Nucleus accumbens (tissue), 56 donors: ENCODE measurements around the gene EIF2AK2.
"Not testable (repeated sequence)": the region's sequence is repeated elsewhere in the genome, so short reads cannot be mapped to it uniquely, and the experiment has no call there.

Source experiments
- DNase-seq, 56 donors: peaks; one replicate each; lab custom pipeline; 2025; lab: John Stamatoyannopoulos, UW

EIF2AK2 gene

DNA sequence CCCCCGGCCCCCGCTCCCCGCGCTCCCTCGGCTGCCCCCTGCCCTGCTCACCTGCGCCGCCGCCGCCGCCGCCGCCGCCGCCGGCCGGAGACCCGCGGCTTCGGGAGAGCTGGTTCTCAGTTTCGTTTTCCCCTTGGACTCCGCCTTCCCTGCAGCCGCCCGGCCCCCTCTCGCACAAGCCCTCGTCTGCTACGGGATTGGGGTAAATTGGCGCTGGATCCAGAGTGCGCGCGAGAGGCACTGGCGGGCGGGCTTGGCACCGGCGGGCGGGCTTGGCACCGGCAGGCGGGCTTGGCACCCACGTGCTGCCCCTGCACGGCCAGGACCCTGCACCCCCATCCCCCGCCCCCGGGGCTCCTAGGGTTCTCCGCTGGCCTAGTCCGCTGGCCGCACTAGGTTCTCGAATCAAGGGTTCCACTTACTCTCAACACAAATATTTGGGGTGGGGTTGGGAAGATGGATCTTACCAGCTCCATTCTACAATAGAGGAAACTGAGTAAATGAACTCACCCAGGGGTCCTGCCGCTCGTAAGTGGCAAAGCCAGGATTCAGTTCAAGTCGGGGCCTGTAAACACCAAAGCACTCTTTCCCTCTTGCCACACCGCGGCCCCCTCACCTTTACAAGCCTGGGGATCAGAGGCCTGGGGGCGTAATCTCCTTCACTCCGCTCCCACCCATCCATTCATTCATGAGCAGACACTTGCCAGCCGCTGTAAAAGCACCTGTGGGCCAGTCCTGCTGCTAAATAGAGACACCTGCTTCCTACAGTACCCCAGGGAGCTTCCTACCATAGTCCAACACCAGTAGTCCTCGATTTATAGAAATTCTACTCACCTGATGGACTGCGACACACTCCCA lies at the start of gene EIF2AK2:
EIF2AK2 (minus strand) TSS at position 124 of the 858 bp plus-strand sequence. CDS start 9,174 bp downstream, outside the sequence.
- peak in 54 of 56 donors; percentile 10 to 87 (median 60) for DNase-seq

DNA sequence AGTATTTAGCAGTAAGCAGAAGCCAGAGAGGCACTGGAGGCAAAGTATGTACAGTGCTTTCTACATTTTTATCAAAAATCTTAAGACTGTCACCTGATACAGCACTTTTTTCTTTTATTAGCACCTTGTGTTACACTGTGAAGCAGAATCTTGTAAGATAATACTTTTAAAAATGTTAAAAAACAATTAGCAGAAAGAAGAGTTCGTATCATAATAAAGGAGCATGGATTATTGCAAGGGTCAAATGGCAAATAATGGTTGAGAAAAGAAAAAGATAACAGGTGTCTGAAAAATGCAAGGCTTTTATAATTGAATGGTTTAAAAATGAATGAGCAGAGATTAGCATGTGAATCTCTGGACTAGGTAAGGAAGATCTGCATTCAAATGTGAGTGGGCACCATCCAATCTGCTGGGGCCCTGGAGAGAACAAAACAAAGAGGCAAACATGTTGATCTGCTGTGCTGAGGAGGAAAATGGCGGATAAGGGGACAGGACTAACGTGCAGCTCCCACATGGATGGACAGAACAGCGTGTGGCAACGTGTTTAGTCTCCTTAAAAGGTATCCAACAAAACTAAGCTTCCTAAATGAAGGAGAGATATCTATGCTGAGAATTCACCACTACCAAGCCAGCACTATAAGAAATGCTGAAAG lies 49.0 kb upstream of the EIF2AK2 start:
- DNase-seq: no peak

DNA sequence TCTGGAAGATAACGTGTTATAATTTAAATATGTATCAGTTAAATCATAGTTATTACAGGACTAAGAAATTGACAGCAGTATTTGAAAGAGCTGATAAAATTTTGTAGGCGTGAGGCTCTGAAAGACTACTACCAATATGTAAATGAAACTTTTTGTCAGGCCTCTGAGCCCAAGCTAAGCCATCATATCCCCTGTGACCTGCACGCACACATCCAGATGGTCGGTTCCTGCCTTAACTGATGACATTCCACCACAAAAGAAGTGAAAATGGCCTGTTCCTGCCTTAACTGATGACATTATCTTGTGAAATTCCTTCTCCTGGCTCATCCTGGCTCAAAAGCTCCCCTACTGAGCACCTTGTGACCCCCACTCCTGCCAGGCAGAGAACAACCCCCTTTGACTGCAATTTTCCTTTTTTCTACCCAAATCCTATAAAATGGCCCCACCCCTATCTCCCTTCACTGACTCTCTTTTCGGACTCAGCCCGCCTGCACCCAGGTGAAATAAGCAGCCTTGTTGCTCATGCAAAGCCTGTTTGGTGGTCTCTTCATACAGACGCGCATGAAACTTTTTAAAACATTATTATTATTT lies 48.4 kb upstream of the EIF2AK2 start:
- not testable (repeated sequence) for DNase-seq

DNA sequence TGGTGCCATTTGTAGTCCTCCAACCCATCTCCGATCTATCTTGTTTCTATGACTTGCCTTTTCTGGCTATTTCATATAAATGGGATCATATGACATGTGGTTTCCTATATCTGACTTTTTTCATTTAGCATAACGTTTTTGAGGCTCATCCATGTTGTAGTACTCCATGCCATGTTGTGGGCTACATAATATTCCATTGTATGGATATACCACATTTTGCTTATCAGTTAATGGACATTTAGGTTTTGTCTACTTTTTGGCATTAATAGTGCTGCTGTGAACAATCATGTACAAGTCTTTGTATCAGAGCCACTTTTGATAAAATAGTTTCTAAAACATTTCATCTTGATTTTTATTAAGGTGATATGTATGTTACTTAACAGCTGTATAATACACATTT lies 46.9 kb upstream of the EIF2AK2 start:
- no peak for DNase-seq

DNA sequence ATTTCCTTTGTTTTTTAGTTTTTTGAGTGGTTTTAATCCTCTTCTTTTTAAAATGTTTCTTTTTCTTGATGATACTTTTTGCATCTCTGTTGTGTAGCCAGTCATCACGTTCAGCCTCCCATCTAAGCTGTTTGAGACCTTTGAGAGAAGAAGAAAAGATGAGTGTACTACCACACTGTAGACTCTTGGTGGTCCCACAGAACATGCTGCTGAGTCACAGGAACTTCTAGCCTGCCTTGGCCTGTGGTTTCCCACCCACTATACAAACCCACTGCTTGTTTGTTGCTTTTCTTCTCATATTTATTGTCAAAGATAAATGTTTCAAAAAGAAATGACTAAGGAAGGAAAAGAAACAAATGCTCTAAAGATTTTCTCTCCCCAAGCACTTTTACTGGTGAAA lies 45.0 kb upstream of the EIF2AK2 start:
- DNase-seq: no peak

DNA sequence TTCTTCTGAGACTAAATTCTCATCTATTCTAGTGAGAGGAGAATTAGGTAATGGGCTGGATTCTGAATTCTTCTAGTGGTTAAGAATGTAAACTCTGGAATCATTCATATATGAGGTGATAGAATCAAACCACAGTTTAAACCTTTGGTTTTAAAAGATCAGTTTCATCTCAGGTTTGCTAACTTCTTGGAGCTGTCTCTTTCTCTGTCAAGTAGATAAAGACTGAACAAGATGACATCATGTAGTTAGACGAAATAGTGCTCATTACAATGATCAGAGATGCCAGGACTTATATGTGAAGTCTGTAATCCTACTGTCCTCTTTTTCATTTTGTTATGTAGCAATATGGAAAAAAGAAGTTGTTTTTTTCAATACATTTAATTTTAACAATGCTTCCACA lies 44.4 kb upstream of the EIF2AK2 start:
- no peak for DNase-seq

DNA sequence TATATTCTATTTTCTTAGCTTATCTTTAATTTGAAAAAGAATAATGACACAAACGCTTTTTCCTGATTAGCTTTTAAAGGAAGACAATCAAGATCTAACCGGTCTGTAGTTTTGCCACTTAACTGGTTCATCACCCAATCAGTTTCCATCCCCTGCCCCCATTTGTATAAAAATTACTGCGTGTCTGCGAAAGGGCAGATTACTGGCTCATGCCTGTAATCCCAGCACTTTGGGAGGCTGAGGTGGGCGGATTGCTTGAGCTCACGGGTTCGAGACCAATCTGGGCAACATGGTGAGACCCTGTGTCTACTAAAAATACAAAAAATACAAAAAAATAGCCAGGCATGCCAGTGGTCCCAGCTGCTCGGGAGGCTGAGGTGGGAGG lies 41.9 kb upstream of the EIF2AK2 start:
- DNase-seq: no peak

DNA sequence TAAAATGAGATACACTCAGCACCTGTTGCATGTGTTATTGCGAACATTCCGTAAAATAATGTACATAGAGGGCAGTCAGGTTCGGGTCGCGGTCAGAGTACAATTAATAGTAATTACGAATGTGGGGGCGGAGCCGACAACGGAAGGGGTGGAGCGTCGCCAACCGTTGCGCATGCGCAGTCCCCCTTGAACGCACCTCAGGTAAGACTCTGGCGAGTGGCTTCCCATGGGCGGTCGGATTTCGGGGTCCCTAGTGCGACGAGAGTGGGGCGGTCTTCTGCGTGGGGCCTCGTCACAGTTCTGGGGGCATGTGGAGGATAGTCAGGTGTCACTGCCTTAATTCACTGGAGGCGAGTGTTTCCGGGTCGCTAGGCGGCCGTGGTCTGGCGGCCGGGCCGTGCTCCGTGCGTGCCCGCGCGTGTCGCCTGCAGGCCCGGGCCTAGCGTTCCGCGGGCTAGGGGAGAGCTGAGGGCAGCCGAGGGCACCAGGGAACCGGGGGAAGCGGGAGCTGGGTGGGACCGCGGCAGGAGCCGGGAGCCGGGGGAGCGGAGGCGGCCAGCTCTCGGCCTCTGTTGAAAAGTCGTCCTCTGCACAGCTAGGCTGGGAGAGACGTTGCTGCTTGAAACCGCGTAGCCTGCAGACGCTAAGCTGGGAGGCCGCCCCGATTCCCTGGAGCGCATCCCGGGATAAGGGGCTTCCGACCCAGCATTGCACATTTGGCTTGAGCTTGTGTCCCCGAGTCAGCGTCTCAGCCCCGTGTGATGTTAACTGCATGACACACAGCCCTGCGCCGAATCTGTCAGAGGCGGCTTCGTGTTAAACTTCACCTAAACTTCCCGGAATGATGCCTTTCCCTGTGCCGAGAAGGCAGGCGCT lies 39.8 kb upstream of the EIF2AK2 start, which contains the start of gene CEBPZOS:
CEBPZOS (plus strand) TSS at position 177 of the 876 bp plus-strand sequence. CDS start 3,209 bp downstream, outside the sequence.
- DNase-seq: peak in 55 of 56 donors; percentile 35 to 89 (median 74)

DNA sequence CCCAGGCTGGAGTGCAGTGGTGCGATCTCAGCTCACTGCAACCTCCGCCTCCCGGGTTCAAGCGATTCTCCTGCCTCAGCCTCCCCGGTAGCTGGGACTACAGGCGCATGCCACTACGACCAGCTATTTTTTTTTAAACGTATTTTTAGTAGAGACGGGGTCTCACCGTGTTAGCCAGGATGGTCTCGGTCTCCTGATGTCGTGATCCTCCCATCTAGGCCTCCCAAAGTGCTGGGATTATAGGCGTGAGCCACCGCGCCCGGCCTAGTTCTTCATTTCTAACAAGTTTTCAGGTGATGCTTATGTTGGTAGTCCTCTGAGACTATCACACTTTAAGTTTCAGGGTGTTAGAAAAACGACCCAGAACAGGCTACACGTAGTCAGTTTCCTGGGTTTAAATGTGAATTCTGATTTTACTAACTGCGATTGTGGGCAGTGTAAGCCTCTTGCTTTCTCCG lies 39.1 kb upstream of the EIF2AK2 start:
- peak in 1 of 56 donors; percentile 18 for DNase-seq

DNA sequence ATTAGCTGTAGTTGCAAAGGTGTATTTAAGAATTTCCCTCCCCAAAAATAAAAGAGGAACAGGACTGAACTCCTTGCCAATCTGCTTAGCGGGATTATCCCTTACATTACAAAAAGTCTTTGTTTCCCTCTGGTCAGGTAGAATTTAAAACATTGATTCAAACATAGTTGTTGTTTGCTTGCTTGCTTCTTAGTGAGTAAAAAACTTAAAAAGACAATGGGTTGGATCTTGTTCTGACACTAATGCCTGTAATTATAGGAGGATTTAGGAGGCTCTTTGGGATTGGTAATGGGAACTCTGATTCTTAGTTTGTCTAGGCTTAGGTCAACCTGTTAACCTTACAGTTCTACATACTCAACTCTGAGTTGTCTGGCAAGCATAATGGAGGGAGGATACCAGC lies 35.8 kb upstream of the EIF2AK2 start:
- no peak for DNase-seq

DNA sequence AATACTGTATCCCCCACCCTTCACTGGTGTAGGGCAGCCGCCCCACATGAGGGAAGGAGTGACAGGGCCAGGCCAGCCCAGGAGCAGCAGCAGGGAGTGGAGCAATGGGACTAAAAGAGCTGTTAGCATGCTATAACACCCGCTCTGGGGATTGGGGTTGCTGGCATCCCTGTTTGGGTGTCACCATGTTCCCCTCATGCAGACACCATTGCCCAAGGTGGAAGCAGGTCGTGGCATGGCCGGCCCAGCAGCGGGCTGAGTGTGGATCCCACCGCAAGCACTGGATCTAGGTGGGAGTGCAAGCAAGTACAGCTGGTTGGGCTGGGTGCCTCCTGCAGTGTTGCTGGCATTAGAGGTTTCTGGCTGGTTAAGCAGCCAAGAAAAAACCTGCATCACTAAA lies 35.0 kb upstream of the EIF2AK2 start:
- DNase-seq: no peak

DNA sequence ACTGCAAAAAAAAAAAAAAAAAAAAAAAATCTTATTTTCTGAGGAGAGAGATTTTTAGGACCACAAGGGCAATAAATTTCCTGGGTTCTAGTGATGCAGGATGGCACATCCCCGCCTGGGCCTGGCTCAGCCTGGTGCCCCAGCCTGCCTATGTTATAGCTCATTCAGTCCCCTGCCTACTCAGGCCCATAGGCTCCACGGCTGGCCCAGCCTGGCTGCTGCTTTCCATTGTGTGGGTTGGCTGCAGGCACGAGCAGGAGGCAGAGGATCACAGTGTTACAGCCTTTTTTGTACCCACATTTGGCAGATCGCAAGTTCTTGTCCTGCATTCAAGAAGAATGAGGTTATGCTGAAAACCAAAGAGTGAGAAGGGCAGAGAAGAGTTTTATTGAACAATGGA lies 34.5 kb upstream of the EIF2AK2 start:
- no peak for DNase-seq

DNA sequence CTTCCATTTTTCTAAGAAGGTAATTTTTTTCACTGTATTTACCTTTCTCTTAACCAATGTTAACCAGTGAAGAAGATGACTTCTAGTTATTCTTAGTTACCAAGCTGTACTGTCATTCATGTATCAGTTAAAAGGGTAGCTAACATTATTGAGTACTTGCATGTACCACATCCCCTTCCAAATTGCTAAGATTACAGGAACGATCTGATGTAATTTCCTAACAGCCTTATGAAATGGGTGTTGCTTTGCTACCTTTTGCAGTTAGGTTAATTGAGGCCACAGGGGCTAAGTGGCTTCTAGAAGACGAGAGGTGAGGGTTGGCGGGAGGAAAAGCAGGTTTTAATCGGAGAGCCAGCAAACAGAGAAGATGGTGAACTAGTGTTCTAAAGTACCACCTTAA lies 33.5 kb upstream of the EIF2AK2 start:
- no peak for DNase-seq

DNA sequence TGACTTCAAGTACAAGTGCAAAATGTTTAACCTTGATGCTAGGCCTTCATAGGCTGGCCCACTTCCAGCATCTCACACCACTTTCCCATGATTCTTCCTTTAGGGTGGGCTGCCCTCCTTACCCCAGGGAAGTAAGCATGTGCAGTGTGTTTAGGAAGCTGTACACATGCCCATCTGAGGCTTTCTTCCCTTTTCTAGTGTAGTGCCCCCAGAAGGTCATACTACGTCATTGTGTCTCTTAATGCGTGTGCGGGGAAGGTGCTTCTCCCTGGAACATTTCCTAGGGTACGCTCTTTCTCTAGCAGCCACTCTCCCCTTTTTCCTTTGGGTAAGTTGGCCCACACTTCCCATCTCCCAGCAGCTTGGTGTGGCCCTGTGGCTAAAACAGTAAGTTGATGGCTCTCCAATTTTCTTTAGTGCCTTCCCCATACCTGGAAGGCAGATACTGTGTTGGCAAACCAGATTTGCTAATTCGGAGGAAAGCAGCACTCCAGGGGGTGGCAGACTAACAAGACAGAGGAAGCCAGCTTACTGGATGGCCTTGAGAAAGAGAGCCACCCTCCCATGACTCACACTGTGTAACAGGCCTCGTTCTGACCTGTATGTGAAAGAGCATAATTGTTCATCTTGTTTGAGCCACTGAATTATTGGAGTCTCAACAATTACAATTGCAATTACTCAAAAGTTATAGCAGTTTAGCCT lies 32.8 kb upstream of the EIF2AK2 start:
- peak in 3 of 56 donors; percentile 2 to 32 (median 6) for DNase-seq

DNA sequence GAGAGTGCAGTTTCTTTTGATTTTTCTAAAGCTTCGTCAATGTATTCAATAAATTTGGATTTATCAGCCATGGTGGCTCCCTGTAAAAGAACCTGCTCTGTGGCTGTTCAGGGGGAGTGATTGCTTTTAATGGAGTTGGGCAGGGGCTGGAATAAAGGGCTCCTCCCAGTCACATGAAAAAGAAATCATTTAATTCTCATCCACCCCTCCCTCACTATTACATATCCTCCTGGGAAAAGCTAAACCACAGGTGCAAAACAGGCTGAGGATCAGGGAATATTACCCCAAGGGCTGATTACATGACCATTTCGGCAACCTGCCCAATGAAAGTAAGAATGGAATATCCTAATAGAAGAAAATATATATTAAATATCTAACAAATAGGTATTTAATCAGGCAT lies 31.8 kb upstream of the EIF2AK2 start, which contains the start of gene SULT6B1:
SULT6B1 (minus strand) TSS at position 101 of the 400 bp plus-strand sequence; CDS start at position 71, 30 bp downstream.
- DNase-seq: no peak

DNA sequence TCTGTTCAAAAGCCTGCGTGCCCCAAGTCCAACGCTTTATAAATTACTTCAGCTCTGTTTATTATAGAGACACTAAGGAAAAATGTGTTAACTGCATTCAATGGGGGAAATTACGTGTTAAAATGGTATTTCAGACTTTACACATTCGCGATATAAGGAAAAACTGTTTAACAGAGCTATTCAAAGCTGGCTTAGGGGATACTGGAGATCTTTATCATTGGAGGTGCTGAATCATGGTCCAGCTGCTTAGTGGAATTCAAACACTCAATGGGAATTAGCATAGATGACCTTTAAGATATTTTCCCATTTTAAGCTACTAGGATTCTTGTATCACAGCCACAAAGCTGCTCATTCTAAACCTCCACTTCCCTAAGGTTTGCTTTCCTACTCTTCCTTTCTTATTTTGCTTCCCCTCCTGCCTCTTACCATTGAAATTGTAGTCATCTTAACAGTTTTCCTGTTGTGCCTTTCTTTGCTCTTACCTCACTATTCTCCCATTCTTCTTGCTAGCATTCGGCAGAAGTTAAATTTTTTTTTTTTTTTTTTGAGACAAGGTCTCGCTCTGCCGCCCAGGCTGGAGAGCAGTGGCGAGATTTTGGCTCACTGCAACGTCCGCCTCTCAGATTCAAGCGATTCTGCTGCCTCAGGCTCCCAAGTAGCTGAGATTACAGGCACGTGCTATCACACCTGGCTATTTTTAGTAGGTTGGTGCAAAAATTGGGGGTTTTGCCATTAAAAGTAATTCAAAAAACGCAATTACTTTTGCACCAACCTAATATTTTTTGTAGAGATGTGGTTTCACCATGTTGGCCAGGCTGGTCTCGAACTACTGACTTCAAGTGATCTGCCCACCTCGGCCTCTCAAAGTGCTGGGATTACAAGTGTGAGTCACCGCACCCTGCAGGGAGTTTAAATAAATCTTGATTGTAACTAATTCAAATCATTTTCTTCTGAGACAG lies 25.2 kb upstream of the EIF2AK2 start:
- no peak for DNase-seq

DNA sequence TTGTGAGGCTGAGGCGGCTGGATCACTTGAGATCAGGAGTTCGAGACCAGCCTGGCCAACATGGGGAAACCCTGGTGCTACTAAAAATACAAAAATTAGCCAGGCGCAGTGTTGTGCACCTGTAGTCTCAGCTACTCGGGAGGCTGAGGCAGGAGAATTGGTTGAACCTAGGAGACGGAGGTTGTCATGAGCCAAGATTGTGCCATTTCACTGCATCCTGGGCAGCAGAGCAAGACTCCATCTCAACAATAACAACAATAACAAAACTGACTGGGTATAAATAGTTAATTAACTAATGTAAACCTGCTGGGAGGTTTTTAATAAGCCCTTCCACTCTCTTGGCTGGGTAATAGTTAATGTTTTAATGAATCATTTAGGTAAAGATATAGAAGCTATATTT lies 23.9 kb upstream of the EIF2AK2 start:
- DNase-seq: no peak

DNA sequence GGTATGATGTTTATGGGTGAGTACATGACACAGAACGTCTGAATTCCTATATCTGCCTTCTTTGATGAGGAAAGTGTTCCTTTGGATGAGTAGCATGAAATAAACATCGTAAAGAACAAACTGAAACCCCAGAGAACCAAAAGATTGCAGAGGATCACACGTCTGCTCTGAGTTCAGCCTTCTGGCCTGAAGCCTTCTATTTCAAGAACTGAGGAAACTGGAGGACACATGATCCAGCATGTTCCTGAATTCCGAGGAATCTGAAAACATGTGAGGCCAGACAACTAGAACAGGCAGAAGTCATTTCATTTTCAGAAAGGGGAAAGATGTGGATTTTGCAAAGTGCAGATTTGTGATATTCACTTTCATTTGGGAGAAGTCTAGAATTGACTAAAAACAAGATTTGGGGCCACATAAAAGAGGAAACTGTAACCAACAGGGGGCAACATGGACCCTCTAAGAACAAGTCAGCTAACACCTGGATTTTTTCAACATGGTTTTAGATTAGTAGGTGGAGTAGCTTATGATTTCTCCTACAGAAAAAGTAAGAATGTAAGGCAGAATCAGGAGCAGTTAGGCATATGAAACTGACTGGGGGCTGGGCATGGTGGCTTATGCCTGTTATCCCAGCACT lies 23.3 kb upstream of the EIF2AK2 start:
- no peak for DNase-seq
